ENCODE data around the gene POMT2.

POMT2 gene

DNA sequence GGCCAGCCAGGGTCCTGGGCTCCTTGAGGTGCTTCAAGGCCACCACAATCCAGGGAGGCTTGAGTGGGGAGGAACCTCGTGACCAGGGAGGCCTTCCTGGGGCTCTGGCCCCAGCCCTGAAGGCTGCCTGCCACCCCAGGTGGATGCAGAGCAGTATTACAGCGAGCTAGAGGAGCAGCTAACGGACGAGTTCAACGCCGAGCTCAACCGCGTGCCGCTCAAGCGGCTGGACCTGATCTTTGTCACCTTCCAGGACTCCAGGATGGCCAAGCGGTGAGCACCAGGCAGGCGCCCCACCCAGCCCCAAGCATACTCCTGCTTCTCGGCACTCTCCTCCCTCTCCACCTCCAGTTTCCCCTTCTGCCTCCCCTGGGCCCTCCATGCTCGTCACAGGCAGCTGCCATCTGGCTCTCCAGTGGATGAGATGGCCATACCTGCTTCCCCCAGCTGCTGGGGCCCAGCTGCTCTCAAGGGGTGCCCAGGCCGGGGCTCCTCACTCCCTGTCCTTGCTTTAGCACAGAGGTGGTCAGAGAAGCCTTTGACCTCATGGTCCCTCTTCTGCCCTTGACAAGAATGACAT lies 80.3 kb downstream of the POMT2 start:
- no peak for DNase-seq (ENCODE audit: low read depth, low spot score)

DNA sequence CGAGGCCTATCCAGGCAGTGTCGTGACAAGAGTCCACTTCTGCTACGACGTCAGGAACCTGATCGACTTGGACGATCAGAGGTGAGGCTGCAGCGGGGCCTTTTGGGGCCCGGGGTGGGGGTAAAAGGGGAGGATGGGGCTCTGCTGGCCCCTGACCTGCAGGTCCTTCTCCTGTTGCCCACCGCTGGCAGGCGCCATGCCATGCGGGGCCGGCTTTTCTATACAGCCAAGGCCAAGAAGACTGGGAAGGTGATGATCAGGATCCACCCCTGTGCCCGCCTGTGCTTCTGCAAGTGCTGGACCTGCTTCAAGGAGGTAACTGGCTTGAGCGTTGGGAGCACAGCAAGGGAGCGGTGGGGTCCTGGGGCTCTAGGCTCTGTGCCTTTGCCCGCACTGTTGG lies 81.3 kb downstream of the POMT2 start:
- no peak for DNase-seq (ENCODE audit: low read depth, low spot score)

DNA sequence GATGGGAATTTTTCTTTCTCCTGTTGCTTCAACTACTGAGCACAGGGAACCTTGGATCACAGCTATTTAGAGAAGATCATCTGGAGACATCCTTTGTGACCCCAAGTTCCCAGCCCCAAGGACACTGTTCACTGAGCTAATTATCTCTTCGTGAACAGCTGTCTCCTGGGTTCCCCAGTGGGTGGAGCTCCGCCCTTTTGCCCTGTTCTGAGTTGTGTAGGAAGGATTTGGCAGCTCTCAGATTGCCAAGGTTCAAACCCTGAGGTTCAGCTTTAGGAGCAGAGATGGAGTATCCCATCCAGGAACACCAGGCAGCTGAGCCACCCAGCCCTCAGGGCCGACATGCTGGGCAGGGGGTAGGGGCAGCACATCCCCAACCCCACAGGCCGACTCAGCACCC lies 81.7 kb downstream of the POMT2 start:
- no peak for DNase-seq (ENCODE audit: low read depth, low spot score)

DNA sequence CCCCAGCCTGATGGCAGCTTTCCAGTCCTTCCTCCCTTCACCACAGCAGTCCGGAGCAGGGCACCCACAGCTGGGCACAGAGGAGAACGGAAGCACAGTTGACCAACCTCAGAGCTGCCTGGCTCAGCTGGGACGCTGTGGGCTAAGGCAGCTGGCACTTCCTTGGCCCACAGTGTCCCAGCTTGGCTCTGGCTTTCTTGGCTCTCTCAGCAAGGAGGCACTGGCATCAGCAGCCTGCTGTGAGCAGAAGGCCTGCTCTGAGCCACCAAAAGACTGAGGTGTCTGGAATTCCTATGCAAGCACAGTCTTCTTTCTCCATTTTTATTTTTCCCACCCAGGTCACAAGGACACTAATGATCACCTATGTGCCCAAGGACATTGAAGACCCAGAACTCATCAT lies 82.3 kb downstream of the POMT2 start:
- DNase-seq (ENCODE audit: low read depth, low spot score): no peak

DNA sequence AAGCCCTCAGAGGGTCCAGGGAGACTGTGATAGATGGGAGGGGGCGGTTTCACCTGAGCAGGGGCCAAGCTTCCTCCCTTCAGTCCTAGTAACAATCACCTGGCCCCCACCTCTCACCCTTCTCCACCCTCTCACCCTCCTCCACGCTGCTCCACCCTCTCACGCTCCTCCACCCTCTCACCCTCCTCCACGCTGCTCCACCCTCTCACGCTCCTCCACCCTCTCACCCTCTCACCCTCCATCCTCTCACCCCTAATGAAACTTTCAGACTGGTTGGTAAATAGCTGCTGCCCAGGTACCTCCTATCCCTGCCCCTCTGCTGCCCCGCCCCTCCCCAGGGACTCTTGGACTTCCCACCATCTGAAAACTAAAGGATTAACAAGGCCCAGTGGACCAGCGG lies 83.9 kb downstream of the POMT2 start:
- no peak for DNase-seq (ENCODE audit: low read depth, low spot score)

DNA sequence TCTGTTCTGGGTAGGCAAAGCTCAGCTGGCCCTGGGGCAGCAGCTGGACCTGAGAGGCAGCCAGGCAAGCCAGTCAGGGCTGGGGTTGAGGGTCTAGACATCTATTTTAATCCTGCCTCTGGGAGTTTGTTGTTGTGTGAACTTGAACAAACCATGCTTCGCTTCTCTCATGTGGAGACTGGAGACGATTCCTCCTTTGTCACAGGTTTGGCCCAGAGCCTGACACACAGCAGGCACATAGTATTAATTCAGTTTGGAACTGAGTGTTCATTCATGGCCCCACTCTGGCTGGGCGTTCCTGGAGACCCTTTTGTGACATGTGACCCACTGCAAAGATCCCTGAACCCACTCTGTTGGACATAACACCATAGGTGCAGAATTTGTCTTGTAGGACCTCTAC lies 89.0 kb downstream of the POMT2 start:
- DNase-seq (ENCODE audit: low read depth, low spot score): no peak

DNA sequence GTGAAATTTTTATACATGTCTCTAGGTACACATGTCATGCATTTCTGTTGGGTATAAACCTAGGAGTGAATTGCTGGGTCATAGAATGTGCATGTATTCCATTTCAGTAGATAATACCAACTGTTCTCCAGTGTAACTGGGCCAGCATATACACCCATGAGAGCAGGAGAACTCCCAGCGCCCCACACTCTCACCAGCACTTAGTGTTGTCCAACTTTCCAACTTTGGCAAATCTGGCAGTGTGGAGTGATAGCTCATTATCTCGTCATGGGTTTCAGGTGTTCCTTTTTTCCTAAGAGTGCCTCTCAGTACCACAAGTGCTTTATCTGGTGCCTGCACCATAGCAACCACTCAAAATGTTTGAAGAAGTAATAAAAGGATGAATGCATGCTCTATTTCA lies 89.8 kb downstream of the POMT2 start:
- DNase-seq (ENCODE audit: low read depth, low spot score): no peak

DNA sequence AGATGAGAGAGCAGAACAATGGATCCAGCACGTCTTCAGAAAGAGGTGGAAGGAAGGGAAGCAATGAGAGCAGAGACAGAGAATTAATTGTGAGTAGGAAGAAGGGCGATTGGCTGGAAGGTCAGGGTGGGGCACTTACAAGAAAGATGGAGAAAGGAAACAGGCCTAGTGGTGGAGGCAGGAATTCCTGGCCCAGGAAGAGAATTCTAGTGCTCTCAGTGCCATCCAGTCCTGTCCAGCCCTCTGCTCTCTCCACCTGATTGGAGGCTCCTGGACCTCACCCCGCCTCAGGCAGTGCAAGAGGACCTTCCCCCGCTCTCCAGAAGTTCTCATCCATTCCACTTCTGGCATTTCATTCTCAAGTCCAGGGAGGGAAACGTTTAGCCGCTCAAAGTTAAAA lies 92.6 kb downstream of the POMT2 start:
- DNase-seq (ENCODE audit: low read depth, low spot score): no peak

DNA sequence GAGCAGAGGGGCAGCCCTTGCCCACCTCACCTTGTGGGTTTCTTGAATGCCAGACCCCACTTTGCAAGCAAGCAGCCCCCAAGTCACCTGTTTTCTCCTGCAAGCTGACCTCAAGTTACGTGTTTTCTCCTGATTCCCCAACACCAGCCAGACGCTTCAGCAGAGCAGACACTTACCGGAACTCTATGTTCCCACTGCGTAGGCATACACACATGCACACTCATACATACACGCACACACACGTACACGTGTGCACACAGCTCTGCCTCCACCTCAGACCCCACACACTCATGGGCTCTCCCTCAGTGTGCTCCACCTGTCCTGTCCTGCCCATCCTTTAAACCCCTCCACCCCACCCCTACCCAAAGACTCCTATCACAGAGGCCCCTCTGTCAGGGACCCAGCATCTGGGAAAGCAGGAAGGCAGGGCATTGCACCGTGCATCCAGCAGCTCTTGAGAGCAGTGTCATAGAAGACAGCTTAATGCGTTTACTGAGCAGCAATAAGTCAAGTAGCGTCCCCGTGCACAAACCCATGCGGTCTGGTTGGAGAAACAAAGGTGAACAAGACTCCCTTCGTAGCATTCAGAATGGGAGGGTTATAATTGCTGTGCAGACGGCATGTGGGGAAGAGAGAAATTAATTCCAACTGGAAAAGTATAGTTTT lies 94.7 kb downstream of the POMT2 start:
- DNase-seq (ENCODE audit: low read depth, low spot score): no peak

DNA sequence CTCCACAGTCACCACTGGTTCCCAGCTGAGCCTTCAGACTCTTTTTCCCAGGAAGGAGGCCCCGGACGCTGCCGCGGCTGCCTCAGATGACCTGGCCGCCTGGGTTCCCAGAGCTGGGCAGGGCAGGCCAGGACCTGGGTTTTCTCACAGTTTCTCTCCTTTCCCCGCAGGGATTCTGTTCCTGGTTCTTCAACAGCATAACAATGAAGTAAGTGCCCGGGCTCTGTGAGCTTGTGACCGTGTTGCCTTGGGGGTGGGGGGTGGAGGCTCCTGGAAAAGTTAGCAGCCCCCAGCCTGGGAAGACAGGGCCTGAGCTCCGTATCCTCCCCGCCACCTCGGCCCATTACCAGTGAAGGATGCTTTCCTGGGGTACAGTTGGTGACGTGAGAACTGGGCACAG lies 95.4 kb downstream of the POMT2 start:
- DNase-seq (ENCODE audit: low read depth, low spot score): no peak

Data from astrocyte of the hippocampus (primary cell).